HG02840 (cell line): ENCODE measurements around the gene SEMA4D.
A peak's percentile ranks its signal among the peaks of the same experiment; 100 is the strongest.

Experiments
- ATAC-seq: cut with Tn5 transposase; IDR thresholded peaks from one replicate; pipeline ENCODE4 v1.9.1; 2021; ENCODE audit warnings: mild to moderate bottlenecking, moderate library complexity, moderate number of reproducible peaks; ENCODE audit not compliant: unreplicated experiment, low FRiP score

SEMA4D gene

DNA sequence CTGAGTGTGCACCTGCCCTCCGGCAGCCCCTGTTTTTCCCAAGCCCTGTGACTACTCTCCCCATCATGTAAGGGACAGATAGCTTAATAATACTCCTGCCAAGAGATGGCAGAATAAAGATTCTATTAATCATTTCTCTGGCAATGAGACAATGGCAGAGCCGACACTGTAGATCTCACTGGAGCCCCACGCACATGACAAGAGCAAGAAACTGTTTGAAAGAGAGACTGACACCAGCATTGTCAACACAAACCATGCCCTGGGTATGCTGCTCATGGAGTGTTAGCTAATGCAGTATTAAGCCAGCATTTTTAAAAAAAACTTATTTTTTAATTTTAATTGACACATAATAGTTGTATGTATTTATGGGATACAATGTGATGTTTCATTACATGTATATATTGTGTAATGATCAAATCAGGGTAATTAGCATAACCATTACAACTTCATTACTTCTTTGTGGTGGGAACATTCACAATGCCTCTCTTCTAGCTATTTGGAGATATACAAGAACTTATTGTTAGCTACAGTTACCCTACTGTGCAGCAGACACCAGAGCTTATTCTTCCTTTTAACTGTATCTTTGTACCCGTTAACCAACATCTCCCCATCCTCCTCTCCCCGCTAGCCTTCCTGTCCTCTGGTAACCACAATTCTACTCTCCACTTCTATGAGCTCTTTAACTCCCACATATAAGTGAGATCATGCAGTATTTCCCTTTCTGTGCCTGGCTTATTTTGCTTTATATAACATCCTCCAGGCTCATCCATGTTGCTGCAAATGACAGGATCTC lies 31.5 kb upstream of the SEMA4D start:
- ATAC-seq = no peak

DNA sequence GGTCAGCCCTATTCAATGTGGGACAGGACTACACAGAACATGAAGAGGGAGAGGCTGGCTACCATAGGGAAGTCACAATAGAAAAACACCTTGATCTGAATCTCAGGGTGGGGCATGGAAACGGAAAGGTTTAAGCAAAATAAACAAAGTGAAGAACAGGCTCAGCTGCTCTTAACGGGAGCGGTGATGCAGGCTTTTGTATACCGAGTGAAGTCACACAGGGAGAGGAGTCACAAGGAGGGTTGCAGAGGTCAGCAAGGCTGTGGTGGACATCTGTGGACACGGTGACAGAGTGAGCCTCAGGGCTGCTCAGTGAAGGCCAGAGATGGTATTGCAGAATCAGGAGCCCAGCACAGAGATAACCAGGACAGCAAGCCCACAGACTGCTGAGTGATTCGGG lies 30.6 kb upstream of the SEMA4D start:
- ATAC-seq = no peak

GRCh38 chr9:89528131-89528530 lies 30.2 kb upstream of the SEMA4D start:
- ATAC-seq = no peak

GRCh38 chr9:89527084-89527483 lies 29.2 kb upstream of the SEMA4D start:
- no peak for ATAC-seq

GRCh38 chr9:89526667-89527066 lies 28.8 kb upstream of the SEMA4D start:
- no peak for ATAC-seq

GRCh38 chr9:89525446-89526374 lies 27.8 kb upstream of the SEMA4D start:
- no peak for ATAC-seq

GRCh38 chr9:89524963-89525362 lies 27.1 kb upstream of the SEMA4D start:
- no peak for ATAC-seq

DNA sequence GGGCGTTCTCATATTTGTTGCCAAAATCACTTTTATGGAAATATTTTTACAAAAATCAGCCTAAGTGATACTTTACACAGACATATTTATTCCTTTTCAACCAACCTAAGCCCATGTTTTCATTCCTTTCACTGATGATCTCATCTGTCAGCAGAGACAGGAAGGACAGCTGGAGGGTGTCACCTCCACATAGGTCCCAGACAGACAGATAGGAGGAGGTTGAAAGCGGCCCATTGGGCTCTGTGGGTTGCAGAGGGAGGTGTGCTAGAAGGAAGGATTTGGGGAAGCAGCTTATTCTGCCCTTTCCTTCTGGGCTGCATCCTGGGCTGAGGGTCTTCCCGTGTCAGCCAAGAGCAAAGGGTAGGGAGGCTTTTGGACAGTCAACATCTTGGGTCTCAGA lies 26.0 kb upstream of the SEMA4D start:
- no peak for ATAC-seq

GRCh38 chr9:89522959-89523285 lies 25.0 kb upstream of the SEMA4D start:
- peak; percentile 3 for ATAC-seq

- peak; percentile 84 for ATAC-seq
These were observed 24.5 kb upstream of the SEMA4D start for GRCh38 chr9:89522261-89522958.

GRCh38 chr9:89519366-89519805 lies 21.5 kb upstream of the SEMA4D start:
- no peak for ATAC-seq

GRCh38 chr9:89518466-89519365 lies 20.8 kb upstream of the SEMA4D start:
- ATAC-seq = no peak

GRCh38 chr9:89515416-89515815 lies 17.5 kb upstream of the SEMA4D start:
- no peak for ATAC-seq

- no peak for ATAC-seq
These were observed 17.0 kb upstream of the SEMA4D start for GRCh38 chr9:89514956-89515355.

DNA sequence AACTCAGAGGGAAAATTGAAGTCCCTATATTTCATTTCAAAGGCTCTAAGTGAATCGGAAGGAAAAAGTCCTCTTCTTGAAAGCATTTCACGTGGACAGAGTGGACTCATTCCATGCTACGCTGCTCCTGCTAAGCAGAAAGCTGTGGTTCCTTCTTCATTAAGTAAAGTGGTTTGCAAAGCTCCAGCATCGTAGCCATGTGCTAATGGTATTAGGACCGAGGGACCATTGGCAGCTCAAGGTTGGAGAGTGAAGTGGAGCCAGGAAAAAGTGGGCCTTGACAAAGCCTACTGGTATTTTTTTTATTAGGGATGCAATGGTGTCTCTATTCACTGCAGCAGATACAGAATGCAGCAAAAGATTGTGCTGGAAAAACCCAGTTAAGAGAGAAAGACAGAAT lies 16.4 kb upstream of the SEMA4D start:
- ATAC-seq = no peak

DNA sequence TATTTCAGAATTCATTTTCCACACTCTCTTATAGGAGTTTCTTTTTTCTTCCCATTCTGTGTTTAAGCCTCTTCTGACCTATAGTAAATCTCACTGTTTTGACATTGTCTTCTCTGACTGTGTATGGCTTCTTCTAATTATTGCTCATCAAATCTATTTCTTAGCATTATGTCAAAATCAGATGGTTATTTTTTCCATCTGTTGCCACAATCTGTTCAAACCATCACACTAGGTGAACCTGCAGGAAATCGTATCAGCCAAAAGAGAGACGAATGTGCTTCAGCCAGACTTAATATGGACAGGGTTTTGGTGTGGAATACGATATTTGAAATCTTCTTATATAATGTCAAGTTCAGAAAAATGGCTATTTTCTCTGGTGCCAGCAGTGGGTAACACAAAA lies 15.9 kb upstream of the SEMA4D start:
- no peak for ATAC-seq

DNA sequence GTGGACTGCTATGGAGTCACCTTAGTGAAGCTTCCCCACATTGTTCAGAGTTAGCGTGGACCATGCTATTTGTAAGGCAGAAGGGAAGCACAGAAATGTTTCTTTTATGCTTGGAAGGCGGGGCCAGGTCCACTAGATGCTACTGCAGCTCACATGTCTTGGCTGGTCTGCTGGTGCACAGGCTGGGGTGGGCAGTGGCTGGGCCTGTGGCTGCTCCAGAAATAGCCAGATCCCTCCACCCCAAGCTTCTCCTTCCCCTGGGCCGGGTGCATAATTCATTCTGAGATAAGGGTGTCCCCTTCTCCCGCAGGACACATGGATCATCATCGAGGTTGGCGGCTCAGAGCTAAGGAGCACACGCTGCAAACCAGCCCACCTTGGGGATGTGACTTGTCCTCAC lies 14.5 kb upstream of the SEMA4D start:
- ATAC-seq = no peak

DNA sequence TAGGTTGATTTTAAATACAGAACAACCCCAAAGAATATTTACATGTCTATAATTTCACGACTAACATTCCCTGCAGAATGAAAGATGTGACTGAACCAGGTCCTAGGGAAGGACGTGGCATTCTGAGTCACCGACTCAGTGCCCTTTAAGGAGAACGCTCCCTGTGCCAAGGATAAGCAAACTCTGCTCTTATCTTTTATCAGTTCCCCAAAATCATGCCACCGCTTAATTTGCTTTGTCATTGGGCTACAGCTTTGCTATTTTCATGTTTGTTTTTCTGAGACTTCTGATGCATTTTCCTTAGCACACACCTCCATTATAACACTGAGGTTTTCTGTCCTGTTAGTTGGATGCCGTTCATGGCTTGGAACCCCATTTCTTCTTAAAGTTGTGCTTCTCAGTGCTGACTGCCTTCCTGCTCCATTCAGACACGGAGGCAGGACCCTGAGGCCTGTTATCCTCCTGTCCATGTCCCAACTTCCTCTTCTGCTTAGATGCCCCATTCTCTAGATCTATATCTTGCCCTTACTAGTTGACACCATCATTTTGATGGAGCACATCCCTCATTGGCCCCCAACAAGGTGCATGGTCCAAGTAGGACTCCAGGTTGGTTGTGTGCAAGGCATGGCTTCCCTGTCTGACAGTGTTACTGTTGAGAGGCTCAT lies 11.2 kb upstream of the SEMA4D start:
- ATAC-seq = no peak

DNA sequence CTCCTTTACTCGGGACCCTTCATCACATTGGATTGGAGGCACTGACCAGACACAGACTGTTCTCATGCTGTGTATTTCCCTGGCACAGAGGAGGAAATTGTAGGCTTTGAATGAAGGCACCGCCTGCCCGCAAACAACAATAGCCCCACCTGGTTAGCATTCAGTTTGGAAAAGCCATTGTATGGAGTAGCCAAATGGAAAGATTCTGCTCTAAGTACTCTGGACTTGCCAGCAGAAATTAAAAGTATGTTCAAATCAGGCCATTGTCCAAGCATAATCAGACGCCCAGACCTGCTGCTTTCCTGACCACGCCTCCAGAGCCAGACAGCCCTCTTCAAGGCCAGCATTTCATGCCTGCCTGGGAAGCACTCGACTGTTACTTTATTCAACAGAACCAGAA lies 8.0 kb upstream of the SEMA4D start:
- no peak for ATAC-seq

- ATAC-seq = no peak
These were observed 7.1 kb upstream of the SEMA4D start for GRCh38 chr9:89505048-89505447.
